DND-41 (cell line): ENCODE data around the gene MAST4.

ENCODE experiments used
- ATAC-seq: fragments of 200-7000 bp; cut with Tn5 transposase; 3 replicates; pipeline ENCODE4 v1.9.1; 2021; ENCODE audit warnings: low read depth; ENCODE audit not compliant: insufficient read depth
- DNase-seq: peaks from one replicate; pipeline ENCODE4 v3.0.0-alpha.2; 2020
- H2AFZ ChIP-seq: 2 replicates; pipeline ENCODE4 v1.6.0; 2012; ENCODE audit warnings: low read depth, low read length
- H3K27ac ChIP-seq: 2 replicates; pipeline ENCODE4 v1.5.1; 2012; ENCODE audit warnings: low read length, inconsistent platforms
- H3K27me3 ChIP-seq: fragments of 200-600 bp; sonication (generic); 2 replicates; pipeline ENCODE4 v1.6.0; 2012; ENCODE audit warnings: low read length, mild to moderate bottlenecking, inconsistent platforms; ENCODE audit not compliant: insufficient read depth, poor library complexity
- H3K36me3 ChIP-seq: 2 replicates; pipeline ENCODE4 v1.5.1; 2012; ENCODE audit warnings: low read length, inconsistent platforms; ENCODE audit not compliant: insufficient read depth
- H3K4me1 ChIP-seq: 2 replicates; pipeline ENCODE4 v1.5.1; 2012; ENCODE audit warnings: mild to moderate bottlenecking, low read length; ENCODE audit not compliant: insufficient read depth
- H3K4me2 ChIP-seq: 2 replicates; pipeline ENCODE4 v1.6.0; 2012; ENCODE audit warnings: mild to moderate bottlenecking, moderate library complexity, low read length, inconsistent platforms; ENCODE audit not compliant: insufficient read depth
- H3K4me3 ChIP-seq, 2 experiments: fragments of 200-600 bp in 1 of 2; shearing (Covaris generic) in 1 of 2; 2 replicates each; pipeline ENCODE4 v1.5.1; 2012 to 2016; ENCODE audit warnings: inconsistent platforms in 2 of 2, low read length in 2 of 2, mild to moderate bottlenecking in 2 of 2, low read depth in 1 of 2, moderate library complexity in 1 of 2
- H3K79me2 ChIP-seq: 2 replicates; pipeline ENCODE4 v1.6.0; 2012; ENCODE audit warnings: low read length, inconsistent platforms; ENCODE audit not compliant: insufficient read depth
- H3K9ac ChIP-seq: 2 replicates; pipeline ENCODE4 v1.6.0; 2012; ENCODE audit warnings: low read depth, mild to moderate bottlenecking, inconsistent platforms, low read length, moderate library complexity
- H3K9me3 ChIP-seq: 2 replicates; pipeline ENCODE4 v1.5.1; 2012; ENCODE audit warnings: low read length, moderate library complexity, mild to moderate bottlenecking, inconsistent platforms; ENCODE audit not compliant: insufficient read depth, severe bottlenecking
- H4K20me1 ChIP-seq: 2 replicates; pipeline ENCODE4 v1.6.0; 2012; ENCODE audit warnings: low read length; ENCODE audit not compliant: insufficient read depth
- EZH2 ChIP-seq: IDR thresholded peaks from 3 replicates; pipeline ENCODE4 v1.6.1; 2012; ENCODE audit warnings: borderline replicate concordance, low read depth, mild to moderate bottlenecking, moderate library complexity, low read length, inconsistent platforms; ENCODE audit not compliant: severe bottlenecking
- TF ChIP-seq, protein P1 (sequence below): IDR thresholded peaks from 2 replicates; pipeline ENCODE4 v1.5.1; 2012; ENCODE audit warnings: borderline replicate concordance, low read length, moderate library complexity, mild to moderate bottlenecking; ENCODE audit not compliant: poor library complexity, severe bottlenecking; ENCODE audit errors: extremely low read depth

Gene MAST4

DNA sequence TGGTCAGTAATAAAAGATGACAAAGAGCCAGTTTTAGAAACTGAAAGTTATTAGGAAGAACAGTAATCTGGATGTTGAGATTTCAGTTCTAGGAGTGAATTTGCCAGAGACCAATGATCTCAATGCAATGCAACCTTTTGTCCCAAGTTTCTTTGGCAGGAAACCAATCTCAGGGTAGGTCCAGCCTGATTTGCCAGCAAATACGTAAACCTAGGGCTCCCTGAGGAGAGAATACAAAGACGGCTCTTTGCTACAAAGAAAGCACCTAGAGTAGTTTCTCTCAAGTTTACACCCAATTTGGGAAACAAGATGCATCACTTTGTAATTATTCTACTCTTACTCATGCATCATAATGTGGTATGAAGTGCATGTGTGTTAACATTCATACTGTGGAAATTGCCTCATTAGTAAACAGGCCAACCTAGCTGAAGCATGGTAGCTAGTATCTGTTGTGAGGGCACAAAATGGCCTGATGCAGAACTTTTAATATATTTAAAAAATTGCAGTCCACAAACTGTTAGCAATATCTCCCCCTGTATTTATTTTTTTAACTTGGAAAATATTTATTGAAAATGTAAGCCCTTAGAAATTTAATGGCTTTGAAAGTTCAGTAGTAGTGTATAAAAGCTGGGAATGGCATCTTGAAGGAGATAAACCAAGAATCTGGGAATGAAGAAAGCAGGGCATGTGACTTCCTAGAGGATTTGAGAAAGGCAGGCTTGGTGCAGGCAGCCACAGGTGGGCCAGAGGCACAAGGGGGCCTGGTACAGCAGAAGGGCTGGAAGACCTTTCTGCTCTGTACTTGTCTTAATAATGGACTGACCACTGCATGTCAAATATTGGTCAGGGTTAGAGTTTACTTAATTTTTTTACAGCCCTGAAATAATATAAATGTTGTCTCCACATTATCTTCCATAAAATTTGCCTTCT, 59.5 kb downstream of the MAST4 start:
- Histone ChIP-seq H3K4me2 (no peak overlapping the region), H3K36me3 (peaks cover 2% of the 10 kb centered on the region; the same call in 1 of the 2 replicates), H2AFZ (no peak overlapping the region), H3K9ac (no peak overlapping the region), H3K27me3 (no peaks in the 10 kb centered on the region), H4K20me1 (peaks cover 5% of the 10 kb centered on the region; the same call in 1 of the 2 replicates), H3K4me1 (no peaks in the 10 kb centered on the region), H3K4me3 (no peak overlapping the region), H3K79me2 (peaks cover 11% of the 10 kb centered on the region; the same call in 1 of the 2 replicates), H3K27ac (no peak overlapping the region), H3K9me3 (peaks cover 4% of the 10 kb centered on the region)
- no peak for ATAC-seq
- no peak for TF ChIP-seq EZH2
- DNase-seq = no peak

DNA sequence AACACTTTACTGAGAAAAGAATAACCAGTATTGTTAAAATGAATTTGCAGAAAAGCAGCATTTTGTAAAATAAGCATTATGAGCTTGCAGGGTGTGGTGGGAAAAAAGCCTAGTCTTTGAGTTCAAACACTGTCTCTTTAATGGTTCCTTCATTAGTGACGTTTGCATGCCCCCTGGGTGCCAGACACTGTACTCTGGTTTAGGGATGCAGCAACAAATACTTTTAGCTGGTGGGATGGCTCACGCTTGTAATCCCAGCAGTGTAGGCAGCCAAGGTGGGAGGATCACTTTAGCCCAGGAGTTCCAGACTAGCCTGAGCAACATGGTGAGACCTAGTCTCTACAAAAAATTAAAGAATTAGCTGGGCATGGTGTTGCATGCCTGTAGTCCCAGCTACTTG, 62.3 kb downstream of the MAST4 start:
- ATAC-seq = no peak
- Histone ChIP-seq H3K36me3 (no peaks in the 10 kb centered on the region), H3K27me3 (no peaks in the 10 kb centered on the region), H3K79me2 (0 out of 2 replicates have a peak, but pooled peaks cover 5% of the 10 kb centered on the region), H4K20me1 (peaks cover 5% of the 10 kb centered on the region; the same call in 1 of the 2 replicates), H3K9ac (no peak overlapping the region), H3K4me1 (no peaks in the 10 kb centered on the region), H3K4me2 (no peak overlapping the region), H3K9me3 (no peaks in the 10 kb centered on the region), H3K27ac (no peak overlapping the region), H3K4me3 (no peak overlapping the region), H2AFZ (no peak overlapping the region)
- TF ChIP-seq EZH2 = no peak
- TF ChIP-seq, protein P1, sequence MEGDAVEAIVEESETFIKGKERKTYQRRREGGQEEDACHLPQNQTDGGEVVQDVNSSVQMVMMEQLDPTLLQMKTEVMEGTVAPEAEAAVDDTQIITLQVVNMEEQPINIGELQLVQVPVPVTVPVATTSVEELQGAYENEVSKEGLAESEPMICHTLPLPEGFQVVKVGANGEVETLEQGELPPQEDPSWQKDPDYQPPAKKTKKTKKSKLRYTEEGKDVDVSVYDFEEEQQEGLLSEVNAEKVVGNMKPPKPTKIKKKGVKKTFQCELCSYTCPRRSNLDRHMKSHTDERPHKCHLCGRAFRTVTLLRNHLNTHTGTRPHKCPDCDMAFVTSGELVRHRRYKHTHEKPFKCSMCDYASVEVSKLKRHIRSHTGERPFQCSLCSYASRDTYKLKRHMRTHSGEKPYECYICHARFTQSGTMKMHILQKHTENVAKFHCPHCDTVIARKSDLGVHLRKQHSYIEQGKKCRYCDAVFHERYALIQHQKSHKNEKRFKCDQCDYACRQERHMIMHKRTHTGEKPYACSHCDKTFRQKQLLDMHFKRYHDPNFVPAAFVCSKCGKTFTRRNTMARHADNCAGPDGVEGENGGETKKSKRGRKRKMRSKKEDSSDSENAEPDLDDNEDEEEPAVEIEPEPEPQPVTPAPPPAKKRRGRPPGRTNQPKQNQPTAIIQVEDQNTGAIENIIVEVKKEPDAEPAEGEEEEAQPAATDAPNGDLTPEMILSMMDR = peak; percentile 26
- no peak for DNase-seq

DNA sequence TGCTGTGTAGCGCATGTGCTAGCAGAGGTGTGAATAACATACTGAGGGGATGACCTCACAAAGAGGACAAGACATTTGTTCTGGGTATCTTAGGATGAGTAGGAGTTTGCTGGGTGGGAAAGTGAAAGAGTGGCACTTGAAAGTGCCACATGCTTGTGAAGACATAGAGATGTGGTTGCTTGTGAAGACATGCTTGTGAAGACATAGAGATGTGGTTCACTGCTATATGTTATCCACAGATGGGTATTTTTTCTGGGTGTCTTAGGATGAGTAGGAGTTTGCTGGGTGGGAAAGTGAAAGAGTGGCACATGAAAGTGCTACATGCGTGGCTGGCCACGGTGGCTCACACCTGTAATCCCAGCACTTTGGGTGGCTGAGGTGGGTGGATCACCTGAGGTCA, 63.6 kb downstream of the MAST4 start:
- no peaks in the 10 kb centered on the region for H3K27me3 ChIP-seq
- H3K27ac ChIP-seq = no peak overlapping the region
- H3K36me3 ChIP-seq = no peaks in the 10 kb centered on the region
- H3K4me2 ChIP-seq = no peak overlapping the region
- no peak overlapping the region for H3K4me3 ChIP-seq
- no peaks in the 10 kb centered on the region for H3K9me3 ChIP-seq
- TF ChIP-seq, protein P1 = no peak
- no peak for TF ChIP-seq EZH2
- no peaks in the 10 kb centered on the region for H3K4me1 ChIP-seq
- H2AFZ ChIP-seq = no peak overlapping the region
- no peak for DNase-seq
- ATAC-seq = peak; percentile 69
- H3K9ac ChIP-seq = no peak overlapping the region
- peaks cover 5% of the 10 kb centered on the region; the same call in 1 of the 2 replicates for H3K79me2 ChIP-seq
- no peaks in the 10 kb centered on the region for H4K20me1 ChIP-seq

DNA sequence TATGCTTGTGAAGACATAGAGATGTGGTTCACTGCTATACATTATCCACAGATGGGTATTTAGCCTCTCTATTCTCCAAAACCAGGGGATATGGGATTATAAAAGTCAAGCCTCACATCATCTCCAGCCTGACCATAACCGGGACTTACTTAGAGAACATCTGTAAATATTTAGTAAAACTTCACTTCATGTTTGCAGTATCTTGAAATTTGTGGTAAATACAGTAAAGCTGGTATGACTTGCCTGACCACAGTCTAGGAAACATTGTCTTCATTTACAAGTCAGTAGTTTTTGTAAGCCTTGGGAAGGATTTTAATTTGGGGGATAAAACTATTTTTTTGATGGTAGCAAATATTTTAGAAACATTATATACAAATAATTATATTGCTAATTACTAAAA, 64.2 kb downstream of the MAST4 start:
- no peak overlapping the region for H3K27ac ChIP-seq
- peaks cover 2% of the 10 kb centered on the region; the same call in 1 of the 2 replicates for H3K79me2 ChIP-seq
- no peaks in the 10 kb centered on the region for H4K20me1 ChIP-seq
- no peak for DNase-seq
- ATAC-seq = no peak; the same call in 2 of the 3 replicates
- H3K9me3 ChIP-seq = no peaks in the 10 kb centered on the region
- no peak overlapping the region for H2AFZ ChIP-seq
- H3K4me3 ChIP-seq = no peak overlapping the region
- H3K9ac ChIP-seq = no peak overlapping the region
- H3K27me3 ChIP-seq = no peaks in the 10 kb centered on the region
- H3K4me2 ChIP-seq = no peak overlapping the region
- no peaks in the 10 kb centered on the region for H3K4me1 ChIP-seq
- TF ChIP-seq, protein P1 = no peak
- no peak for TF ChIP-seq EZH2
- H3K36me3 ChIP-seq = no peaks in the 10 kb centered on the region
